Upper lobe of left lung (tissue), 6 donors: ENCODE measurements around the gene TMEM132C. TPM values are rescaled to one million over a fixed set of nuclear protein-coding genes. Genes with fewer than 3 reads are reported as not detected.

Source experiments
- ATAC-seq, 2 donors: fragments of 200-7000 bp; cut with Tn5 transposase; one replicate each; pipeline ENCODE4 v1.9.1; 2022; ENCODE audit warnings: mild to moderate bottlenecking in 2 of 2, moderate library complexity in 2 of 2; ENCODE audit not compliant: low FRiP score in 2 of 2
- DNase-seq, 2 donors: peaks; one replicate each; pipeline ENCODE4 v3.0.0-alpha.2; 2019 to 2020
- H3K27ac ChIP-seq, 4 donors: fragments of 200-600 bp; sonication (generic); one replicate each; pipeline ENCODE4 v1.5.1; 2016 to 2019
- H3K27me3 ChIP-seq, 4 donors: fragments of 200-600 bp; sonication (generic); one replicate each; pipeline ENCODE4 v1.5.1; 2017 to 2019
- H3K36me3 ChIP-seq, 4 donors: fragments of 200-600 bp; sonication (generic); one replicate each; pipeline ENCODE4 v1.5.1; 2016 to 2019
- H3K4me1 ChIP-seq, 4 donors: fragments of 200-600 bp; sonication (generic); one replicate each; pipeline ENCODE4 v1.5.1; 2018 to 2019
- H3K4me3 ChIP-seq, 4 donors: fragments of 200-600 bp; sonication (generic); one replicate each; pipeline ENCODE4 v1.5.1; 2017 to 2019; ENCODE audit warnings: mild to moderate bottlenecking in 2 of 4, moderate library complexity in 1 of 4
- H3K9me3 ChIP-seq, 4 donors: fragments of 200-600 bp; sonication (generic); one replicate each; pipeline ENCODE4 v1.5.1; 2018 to 2019
- CTCF ChIP-seq, 6 experiments: fragments of 450-650 bp in 4 of 6; fragments of 200-600 bp in 2 of 6; sonication (generic) in 2 of 6; IDR thresholded peaks; one replicate each; pipeline ENCODE4 v1.5.1; 2016 to 2019; ENCODE audit warnings: antibody characterized with exemption in 6 of 6
- EP300 ChIP-seq, 4 donors: sonication (generic); formaldehyde crosslinking; IDR thresholded peaks; one replicate each; pipeline ENCODE4 v1.5.1; 2017; ENCODE audit warnings: antibody characterized with exemption in 4 of 4, control low read depth in 2 of 4
- POLR2A ChIP-seq, 4 donors: fragments of 450-650 bp; IDR thresholded peaks; one replicate each; pipeline ENCODE4 v1.5.1; 2016 to 2017; ENCODE audit warnings: antibody characterized with exemption in 4 of 4, mild to moderate bottlenecking in 2 of 4
- POLR2AphosphoS5 ChIP-seq, 2 donors: sonication (generic); formaldehyde crosslinking; IDR thresholded peaks; one replicate each; pipeline ENCODE4 v1.5.1; 2017; ENCODE audit warnings: antibody characterized with exemption in 2 of 2
- WGBS, 2 donors: methylation state at CpG; one replicate each; pipeline ENCODE4 v1.1.5; 2017 to 2018; 5-methylcytosine and 5-hydroxymethylcytosine counted together
- total RNA-seq, 6 donors: library from RNA; depleted of rRNA in 4 of 6; stranded (reverse); fragments of >200 nt in 4 of 6; gene quantifications; one replicate each; pipeline versions ENCODE4 v1.1.0 to v1.2.1, GENCODE V29; 2016 to 2021
- donor health status: DM: no; HTN: no; CAD: no; lungs with moderate emphysema.
- donor health status: DM: no; HTN: yes; CAD: no; lungs with severe emphysema.

Gene TMEM132C
- total RNA-seq, 6 donors from 2014 or later: under 0.01 to 2.2 (median 1.1) TPM

DNA sequence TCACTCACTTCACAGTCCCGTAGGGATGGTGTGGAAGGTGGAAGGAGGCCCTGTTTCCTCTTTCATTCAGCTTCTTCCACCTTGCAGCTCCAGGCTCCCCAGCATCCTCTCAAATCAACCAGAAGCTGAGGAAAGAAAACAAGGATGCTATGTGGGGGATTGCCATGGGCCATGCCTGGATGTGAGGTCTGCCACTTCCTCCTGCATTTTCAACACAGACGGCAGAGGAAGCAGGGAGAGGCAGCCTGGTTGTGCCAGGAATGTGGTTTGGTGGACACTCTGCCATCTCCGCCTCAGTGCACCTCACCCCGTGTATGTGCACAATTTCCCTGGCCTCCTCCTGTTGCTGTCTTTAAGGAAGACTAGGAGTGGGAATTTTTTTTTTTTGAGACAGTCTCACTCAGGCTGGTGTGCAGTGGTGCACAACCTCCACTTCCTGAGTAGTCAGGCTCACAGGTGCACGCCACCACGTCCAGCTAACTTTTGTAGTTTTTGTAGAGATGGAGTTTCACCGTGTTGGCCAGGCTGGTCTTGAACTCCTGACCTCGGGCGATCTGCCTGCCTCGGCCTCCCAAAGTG lies 457.6 kb downstream of the TMEM132C start:
- no peaks in the 10 kb centered on the region for H3K4me1 ChIP-seq
- H3K27ac ChIP-seq: no peak overlapping the region
- TF ChIP-seq POLR2AphosphoS5 (IDR thresholded peaks at IDR 0.05) (no peak), EP300 (IDR thresholded peaks at IDR 0.05) (no peak), POLR2A (IDR thresholded peaks at IDR 0.05) (no peak), CTCF (IDR thresholded peaks at IDR 0.05) (no peak)
- no peak for DNase-seq
- H3K9me3 ChIP-seq: no peaks in the 10 kb centered on the region
- no peaks in the 10 kb centered on the region for H3K27me3 ChIP-seq
- 76 to 77% methylated on average over 10 of the region's 10 CpGs for WGBS, 2 donors
- ATAC-seq: no peak
- H3K4me3 ChIP-seq: no peak overlapping the region
- no peaks in the 10 kb centered on the region for H3K36me3 ChIP-seq

DNA sequence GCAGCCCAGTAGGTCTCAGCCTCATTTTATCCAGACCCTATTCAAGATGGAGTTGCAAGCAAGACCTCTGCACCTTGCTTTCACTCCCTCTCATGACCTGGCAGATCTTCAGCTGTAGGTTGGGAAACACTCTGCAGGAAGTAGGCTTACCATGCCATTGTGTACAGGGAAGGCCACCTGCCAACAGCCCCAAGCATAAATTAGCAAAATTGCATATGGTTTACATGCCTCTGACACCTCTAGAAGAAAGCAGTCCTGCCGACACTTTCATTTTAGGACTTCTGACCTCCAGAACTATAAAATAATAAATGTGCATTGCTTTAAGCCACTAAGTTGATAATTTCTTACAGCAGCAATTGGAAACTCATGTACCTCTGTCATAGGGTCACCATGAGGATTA lies 459.9 kb downstream of the TMEM132C start:
- no peaks in the 10 kb centered on the region for H3K36me3 ChIP-seq
- ATAC-seq (no peak), DNase-seq (no peak)
- no peaks in the 10 kb centered on the region for H3K4me1 ChIP-seq
- no peaks in the 10 kb centered on the region for H3K27me3 ChIP-seq
- no peak overlapping the region for H3K27ac ChIP-seq
- H3K9me3 ChIP-seq: no peaks in the 10 kb centered on the region
- TF ChIP-seq POLR2AphosphoS5 (IDR thresholded peaks at IDR 0.05) (no peak), EP300 (IDR thresholded peaks at IDR 0.05) (no peak)
- no peak overlapping the region for H3K4me3 ChIP-seq
- 56 to 59% methylated on average over 1 of the region's 1 CpG for WGBS, 2 donors

GRCh38 chr12:128727461-128727860 lies 460.5 kb downstream of the TMEM132C start:
- WGBS, 2 donors: 51 to 67% methylated on average over 8 of the region's 8 CpGs
- H3K27me3 ChIP-seq: no peaks in the 10 kb centered on the region
- no peaks in the 10 kb centered on the region for H3K4me1 ChIP-seq
- H3K9me3 ChIP-seq: no peaks in the 10 kb centered on the region
- H3K36me3 ChIP-seq: no peaks in the 10 kb centered on the region
- H3K4me3 ChIP-seq: no peak overlapping the region
- ATAC-seq (no peak), DNase-seq (peak in 1 of 2 donors; percentile 39)
- TF ChIP-seq POLR2A (IDR thresholded peaks at IDR 0.05): no peak
- no peak for TF ChIP-seq EP300 (IDR thresholded peaks at IDR 0.05)
- TF ChIP-seq CTCF (IDR thresholded peaks at IDR 0.05): no peak
- TF ChIP-seq POLR2AphosphoS5 (IDR thresholded peaks at IDR 0.05): no peak
- no peak overlapping the region for H3K27ac ChIP-seq

DNA sequence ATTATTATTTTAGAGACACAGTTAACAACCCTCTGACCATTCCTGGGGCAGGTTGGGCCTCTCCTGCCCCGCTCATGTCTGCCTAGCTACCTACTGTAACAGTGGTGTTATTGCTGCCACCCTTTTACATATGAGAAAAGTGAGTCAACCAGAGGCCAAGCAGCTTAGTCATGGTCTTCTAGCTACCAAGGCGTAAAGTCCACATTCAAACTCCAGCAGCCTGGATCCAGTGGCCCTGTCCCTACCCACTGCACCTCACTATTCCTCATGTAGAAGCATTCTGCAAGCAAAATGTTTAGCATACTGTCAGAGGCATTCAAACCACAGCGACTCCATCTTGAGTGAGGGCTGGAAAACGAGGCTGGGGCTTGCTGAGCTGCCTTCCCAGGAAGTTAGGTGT lies 461.0 kb downstream of the TMEM132C start:
- Histone ChIP-seq H3K27ac (no peak overlapping the region), H3K36me3 (no peaks in the 10 kb centered on the region), H3K27me3 (no peaks in the 10 kb centered on the region), H3K4me1 (no peaks in the 10 kb centered on the region), H3K4me3 (no peak overlapping the region), H3K9me3 (no peaks in the 10 kb centered on the region)
- no peak for DNase-seq
- 74 to 77% methylated on average over 4 of the region's 4 CpGs for WGBS, 2 donors
- ATAC-seq: no peak
- TF ChIP-seq POLR2AphosphoS5 (IDR thresholded peaks at IDR 0.05): no peak
- TF ChIP-seq CTCF (IDR thresholded peaks at IDR 0.05): no peak
- TF ChIP-seq EP300 (IDR thresholded peaks at IDR 0.05): no peak
- TF ChIP-seq POLR2A (IDR thresholded peaks at IDR 0.05): no peak

- TF ChIP-seq CTCF (IDR thresholded peaks at IDR 0.05) (no peak), POLR2AphosphoS5 (IDR thresholded peaks at IDR 0.05) (no peak)
- Histone ChIP-seq H3K27me3 (no peaks in the 10 kb centered on the region), H3K36me3 (no peaks in the 10 kb centered on the region), H3K27ac (no peak overlapping the region), H3K9me3 (no peaks in the 10 kb centered on the region), H3K4me3 (no peak overlapping the region), H3K4me1 (no peaks in the 10 kb centered on the region)
- no peak for ATAC-seq
- WGBS, 2 donors: 58 to 64% methylated on average over 8 of the region's 8 CpGs
- DNase-seq: no peak
Measured at GRCh38 chr12:128729628-128730121, 462.7 kb downstream of the TMEM132C start.
